DND-41 (cell line): Measurements from ENCODE around the gene PIP5K1A.

ENCODE experiments used
- ATAC-seq: fragments of 200-7000 bp; cut with Tn5 transposase; 3 replicates; pipeline ENCODE4 v1.9.1; 2021; ENCODE audit warnings: low read depth; ENCODE audit not compliant: insufficient read depth
- DNase-seq: peaks from one replicate; pipeline ENCODE4 v3.0.0-alpha.2; 2020
- H2AFZ ChIP-seq: 2 replicates; pipeline ENCODE4 v1.6.0; 2012; ENCODE audit warnings: low read depth, low read length
- H3K27ac ChIP-seq: 2 replicates; pipeline ENCODE4 v1.5.1; 2012; ENCODE audit warnings: low read length, inconsistent platforms
- H3K27me3 ChIP-seq: fragments of 200-600 bp; sonication (generic); 2 replicates; pipeline ENCODE4 v1.6.0; 2012; ENCODE audit warnings: low read length, mild to moderate bottlenecking, inconsistent platforms; ENCODE audit not compliant: insufficient read depth, poor library complexity
- H3K36me3 ChIP-seq: 2 replicates; pipeline ENCODE4 v1.5.1; 2012; ENCODE audit warnings: low read length, inconsistent platforms; ENCODE audit not compliant: insufficient read depth
- H3K4me1 ChIP-seq: 2 replicates; pipeline ENCODE4 v1.5.1; 2012; ENCODE audit warnings: mild to moderate bottlenecking, low read length; ENCODE audit not compliant: insufficient read depth
- H3K4me2 ChIP-seq: 2 replicates; pipeline ENCODE4 v1.6.0; 2012; ENCODE audit warnings: mild to moderate bottlenecking, moderate library complexity, low read length, inconsistent platforms; ENCODE audit not compliant: insufficient read depth
- H3K4me3 ChIP-seq, 2 experiments: fragments of 200-600 bp in 1 of 2; shearing (Covaris generic) in 1 of 2; 2 replicates each; pipeline ENCODE4 v1.5.1; 2012 to 2016; ENCODE audit warnings: inconsistent platforms in 2 of 2, low read length in 2 of 2, mild to moderate bottlenecking in 2 of 2, low read depth in 1 of 2, moderate library complexity in 1 of 2
- H3K79me2 ChIP-seq: 2 replicates; pipeline ENCODE4 v1.6.0; 2012; ENCODE audit warnings: low read length, inconsistent platforms; ENCODE audit not compliant: insufficient read depth
- H3K9ac ChIP-seq: 2 replicates; pipeline ENCODE4 v1.6.0; 2012; ENCODE audit warnings: low read depth, mild to moderate bottlenecking, inconsistent platforms, low read length, moderate library complexity
- H3K9me3 ChIP-seq: 2 replicates; pipeline ENCODE4 v1.5.1; 2012; ENCODE audit warnings: low read length, moderate library complexity, mild to moderate bottlenecking, inconsistent platforms; ENCODE audit not compliant: insufficient read depth, severe bottlenecking
- H4K20me1 ChIP-seq: 2 replicates; pipeline ENCODE4 v1.6.0; 2012; ENCODE audit warnings: low read length; ENCODE audit not compliant: insufficient read depth
- CTCF ChIP-seq: IDR thresholded peaks from 2 replicates; pipeline ENCODE4 v1.5.1; 2012; ENCODE audit warnings: borderline replicate concordance, low read length, moderate library complexity, mild to moderate bottlenecking; ENCODE audit not compliant: poor library complexity, severe bottlenecking; ENCODE audit errors: extremely low read depth
- EZH2 ChIP-seq: IDR thresholded peaks from 3 replicates; pipeline ENCODE4 v1.6.1; 2012; ENCODE audit warnings: borderline replicate concordance, low read depth, mild to moderate bottlenecking, moderate library complexity, low read length, inconsistent platforms; ENCODE audit not compliant: severe bottlenecking

The PIP5K1A gene

DNA sequence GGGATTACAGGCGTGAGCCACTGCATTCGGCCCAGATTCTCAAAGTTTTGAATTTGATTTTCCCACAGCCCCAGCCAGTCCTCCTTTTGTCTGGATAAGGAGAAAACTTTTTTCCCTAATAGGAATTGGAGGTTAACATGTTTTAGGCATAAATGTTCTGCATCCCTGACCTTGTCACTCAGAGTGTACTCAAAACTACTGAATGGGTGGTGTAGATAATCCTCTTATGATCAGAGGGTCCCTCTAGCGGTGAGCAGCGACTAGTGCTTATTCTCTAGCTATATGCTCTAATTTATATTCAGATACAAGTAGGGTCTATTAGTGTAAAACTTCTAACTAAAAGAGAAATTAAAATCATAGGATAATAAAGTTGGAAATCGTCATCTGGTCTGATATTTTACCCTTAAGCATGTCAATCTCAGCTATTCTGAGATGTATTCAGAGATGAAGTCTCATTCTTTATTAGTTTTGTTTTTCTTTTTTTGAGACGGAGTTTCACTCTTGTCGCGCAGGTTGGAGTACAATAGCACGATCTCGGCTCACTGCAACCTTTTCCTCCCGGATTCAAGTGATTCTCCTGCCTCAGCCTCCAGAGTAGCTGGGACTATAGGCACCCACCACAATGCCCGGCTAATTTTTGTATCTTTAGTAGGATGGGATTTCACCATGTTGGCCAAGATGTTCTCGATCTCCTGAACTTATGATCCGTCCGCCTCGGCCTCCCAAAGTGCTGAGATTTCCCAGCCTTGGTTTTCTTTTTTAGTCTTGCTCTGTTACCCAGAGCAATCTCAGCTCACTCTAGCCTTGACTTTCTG, 53.5 kb downstream of the PIP5K1A start:
- no peak overlapping the region for H3K4me3 ChIP-seq
- peak; percentile 69 for ATAC-seq
- no peaks in the 10 kb centered on the region for H3K9me3 ChIP-seq
- no peaks in the 10 kb centered on the region for H4K20me1 ChIP-seq
- no peak overlapping the region for H3K27ac ChIP-seq
- H3K4me1 ChIP-seq = peaks cover 20% of the 10 kb centered on the region
- H3K9ac ChIP-seq = no peak overlapping the region
- no peaks in the 10 kb centered on the region for H3K27me3 ChIP-seq
- DNase-seq = peak; percentile 74
- H3K36me3 ChIP-seq = peaks cover 26% of the 10 kb centered on the region
- H3K79me2 ChIP-seq = peaks cover 24% of the 10 kb centered on the region
- TF ChIP-seq EZH2 (no peak), CTCF (peak; percentile 93)
- no peak overlapping the region for H2AFZ ChIP-seq
- no peak overlapping the region for H3K4me2 ChIP-seq

GRCh38 chr1:151254217-151255213, 56.2 kb downstream of the PIP5K1A start, which contains the start of gene PSMD4:
Gene PSMD4, plus strand, starts transcription at chr1:151254734. Its CDS starts 49 bp downstream, at chr1:151254783.
- TF ChIP-seq EZH2 (no peak), CTCF (no peak)
- Histone ChIP-seq H3K79me2 (peaks cover 51% of the 10 kb centered on the region), H3K9me3 (no peaks in the 10 kb centered on the region), H4K20me1 (peaks cover 5% of the 10 kb centered on the region; the same call in 1 of the 2 replicates), H3K36me3 (peaks cover 2% of the 10 kb centered on the region; the same call in 1 of the 2 replicates), H3K4me3 (peak within 1 kb of the TSS; percentile 72 to 73; a peak in 3 of 4 replicates), H2AFZ (peak within 1 kb of the TSS; percentile 94), H3K27ac (peak within 1 kb of the TSS; percentile 77), H3K9ac (peak within 1 kb of the TSS; percentile 67), H3K4me1 (peaks cover 24% of the 10 kb centered on the region), H3K27me3 (no peaks in the 10 kb centered on the region), H3K4me2 (peak within 1 kb of the TSS; percentile 84)
- ATAC-seq (peak; percentile 96), DNase-seq (peak; percentile 96)

GRCh38 chr1:151255381-151255780, 57.0 kb downstream of the PIP5K1A start:
- Histone ChIP-seq H4K20me1 (peaks cover 5% of the 10 kb centered on the region; the same call in 1 of the 2 replicates), H3K27ac (peak overlapping the region; percentile 69), H3K4me3 (peak overlapping the region; percentile 72 to 73; a peak in 3 of 4 replicates), H3K79me2 (peaks cover 60% of the 10 kb centered on the region), H3K4me2 (peak overlapping the region; percentile 84), H3K9ac (peak overlapping the region; percentile 67), H3K36me3 (no peaks in the 10 kb centered on the region), H3K4me1 (peaks cover 24% of the 10 kb centered on the region), H3K27me3 (no peaks in the 10 kb centered on the region), H2AFZ (peak overlapping the region; percentile 59; the same call in 1 of the 2 replicates), H3K9me3 (no peaks in the 10 kb centered on the region)
- ATAC-seq = no peak
- DNase-seq = no peak
- TF ChIP-seq EZH2 = no peak
- TF ChIP-seq CTCF = no peak
